Activated CD8-positive, alpha-beta memory T cell treated with anti-CD3 and anti-CD28 coated beads for 36 hours (primary cell): ENCODE measurements around the gene BEX3. TPM values are rescaled to one million over a fixed set of nuclear protein-coding genes. Genes with fewer than 3 reads are reported as not detected.

Source experiments
- CTCF ChIA-PET: fragments of 350-600 bp; sonication (Branson Sonifier 250); formaldehyde crosslinking; loops from one replicate; lab custom pipeline; 2021; ENCODE audit warnings: antibody characterized with exemption; lab: Charles Lee
- POLR2A ChIA-PET: fragments of 350-600 bp; sonication (Branson Sonifier 250); formaldehyde crosslinking; loops from one replicate; lab custom pipeline; 2021; ENCODE audit warnings: antibody characterized with exemption; lab: Charles Lee
- total RNA-seq, 2 experiments: library from RNA; stranded (reverse); gene quantifications; one replicate each; pipeline ENCODE4 v1.2.3, GENCODE V29; 2021

The BEX3 gene
- total RNA-seq, 2 experiments from 2014 or later = 11.7 to 13.0 TPM

DNA sequence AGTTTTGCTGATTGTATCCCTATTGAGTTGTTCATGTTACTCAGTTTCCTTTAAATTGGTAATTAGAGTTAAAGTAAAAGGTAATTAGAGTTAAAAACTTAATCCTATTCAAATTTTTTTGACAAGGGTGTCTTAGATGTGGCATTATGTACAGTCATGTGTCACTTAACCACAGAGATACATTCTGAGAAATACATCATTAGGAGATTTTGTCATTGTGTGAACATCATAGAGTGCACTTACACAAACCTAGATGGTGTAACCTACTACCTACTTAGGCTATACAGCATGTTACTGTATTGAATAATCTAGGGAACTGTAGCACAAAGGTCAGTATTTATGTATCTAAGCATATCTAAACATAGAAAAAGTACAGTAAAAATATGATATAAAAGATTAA, 39.2 kb downstream of the BEX3 start:
- CTCF ChIA-PET = interaction anchor here (0.6 kb wide), 1 partner anchor 31 kb away, joined by 3 read pairs; no protein-coding TSS in a partner anchor
- POLR2A ChIA-PET = no interaction called here

GRCh38 chrX:103417370-103417769, 41.0 kb downstream of the BEX3 start:
- ChIA-PET POLR2A (no interaction called here), CTCF (no interaction called here)

- POLR2A ChIA-PET = no interaction called here
- CTCF ChIA-PET = no interaction called here
Measured at GRCh38 chrX:103417933-103418332, 41.6 kb downstream of the BEX3 start.

DNA sequence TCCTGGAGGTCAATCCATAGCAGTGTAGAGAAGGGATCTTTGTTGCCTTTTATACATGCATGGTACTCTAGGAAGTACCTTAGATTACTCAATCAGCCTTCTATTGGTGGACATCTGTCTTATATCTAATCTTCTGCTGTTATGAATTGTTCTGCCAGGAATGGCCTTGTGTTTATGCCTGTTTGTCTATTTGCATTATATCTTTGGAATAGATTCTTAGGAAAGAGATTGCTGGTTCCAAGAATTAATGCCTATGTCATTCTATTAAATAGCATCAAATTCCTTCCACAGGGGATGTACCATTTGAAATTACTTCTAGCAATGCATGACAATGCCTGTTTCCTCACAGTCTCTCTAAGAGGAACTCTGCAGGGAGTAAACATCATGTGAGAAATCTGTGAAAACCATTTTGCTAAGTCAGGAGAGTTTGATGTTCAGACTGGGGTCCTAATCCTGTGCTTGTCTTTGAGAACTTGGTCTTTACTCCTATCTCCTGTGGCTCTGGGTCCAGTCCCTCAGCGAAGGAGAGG, 42.5 kb downstream of the BEX3 start:
- CTCF ChIA-PET = no interaction called here
- POLR2A ChIA-PET = no interaction called here

DNA sequence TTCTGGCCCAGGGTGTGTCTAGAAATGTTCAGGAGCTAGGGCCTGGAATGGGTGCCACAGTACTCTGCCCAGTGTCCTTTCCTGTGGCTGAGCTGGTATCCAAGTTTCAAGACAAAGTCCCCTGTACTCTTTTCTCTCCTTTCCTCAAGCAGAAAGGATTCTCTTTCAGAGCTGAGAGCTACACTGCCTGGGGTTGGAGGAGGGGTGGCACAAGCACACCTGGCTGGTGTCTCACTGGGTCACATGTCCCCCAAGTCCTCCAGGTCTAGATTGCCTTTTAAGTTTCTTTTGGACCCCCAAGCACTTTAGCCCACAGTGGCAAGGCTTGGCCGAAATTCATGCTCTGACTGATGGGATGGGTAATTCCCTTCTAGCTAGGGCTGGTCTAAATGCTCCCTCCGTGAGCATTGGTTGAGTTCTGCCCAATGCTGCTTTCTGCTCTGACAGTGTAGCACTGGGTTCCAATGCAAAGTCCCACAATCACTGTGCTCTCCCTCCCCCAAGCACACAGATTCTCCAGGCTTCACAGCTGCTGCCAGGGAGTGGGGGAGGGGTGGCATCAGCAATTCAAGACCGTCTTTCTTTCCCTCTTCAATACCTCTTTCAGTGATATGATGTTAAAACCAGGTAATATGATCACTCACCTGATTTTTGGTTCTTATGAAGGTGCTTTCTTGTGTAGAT, 47.8 kb downstream of the BEX3 start:
- ChIA-PET CTCF (no interaction called here), POLR2A (no interaction called here)

Other genes with a start within 250 kb of the BEX3 start
- gene BEX4, start 161.4 kb upstream of the BEX3 start, total RNA-seq = 10 to 100 TPM; 12.2 to 12.8 TPM
- 10 to 100 TPM; 26.1 to 27.5 TPM for gene TCEAL8, start 121.4 kb upstream of the BEX3 start, total RNA-seq
- not detected for gene TCEAL5, start 99.8 kb upstream of the BEX3 start, total RNA-seq
- gene BEX2, start 65.5 kb upstream of the BEX3 start, total RNA-seq = 1 to 10 TPM; 7.0 to 8.2 TPM
- not detected for gene TCEAL7, start 46.3 kb upstream of the BEX3 start, total RNA-seq
- 1 to 10 TPM; 4.4 to 5.5 TPM for gene TCEAL9, start 20.0 kb upstream of the BEX3 start, total RNA-seq
- gene RAB40A, start 143.0 kb downstream of the BEX3 start, total RNA-seq = under 1 TPM; 0.10 to 0.25 TPM
- gene TCEAL4, start 209.0 kb downstream of the BEX3 start, total RNA-seq = 10 to 100 TPM; 12.9 to 13.0 TPM
- 1 to 10 TPM; 4.0 to 4.5 TPM for gene TCEAL3, start 231.4 kb downstream of the BEX3 start, total RNA-seq